Superior temporal gyrus (tissue), 1 donor: ENCODE data around the gene GRAMD1B.
"Not testable (repeated sequence)": the region's sequence is repeated elsewhere in the genome, so short reads cannot be mapped to it uniquely, and the experiment has no call there.

Experiments
- DNase-seq: peaks from one replicate; pipeline ENCODE4 v3.0.0-alpha.2; 2016; ENCODE audit errors: extremely low spot score

The GRAMD1B gene

GRCh38 chr11:123443851-123444623 is 14.0 kb downstream of the GRAMD1B start:
- DNase-seq = no peak

DNA sequence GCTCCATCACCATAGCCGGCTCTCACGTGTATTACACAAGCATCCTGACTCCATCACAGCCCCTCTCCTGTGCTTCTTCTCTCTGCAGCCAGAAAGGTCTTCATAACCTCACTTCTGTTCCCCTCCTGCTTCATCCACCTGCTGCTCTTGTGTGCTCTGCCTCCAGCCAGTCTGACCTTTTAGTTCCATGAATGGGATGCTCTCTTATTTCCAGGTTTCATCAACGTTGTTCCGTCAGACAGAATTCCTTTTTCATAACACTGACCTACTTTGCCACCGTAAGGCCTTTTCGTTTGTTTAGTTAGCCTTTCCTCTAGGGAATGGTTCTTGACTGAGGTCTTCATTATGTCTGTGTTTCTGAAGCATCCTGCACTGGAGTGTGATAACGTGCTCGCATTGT is 18.8 kb downstream of the GRAMD1B start:
- no peak for DNase-seq

- no peak for DNase-seq
Observed at GRCh38 chr11:123449436-123449835, 19.4 kb downstream of the GRAMD1B start.

- no peak for DNase-seq
Observed at GRCh38 chr11:123450623-123451022, 20.6 kb downstream of the GRAMD1B start.

DNA sequence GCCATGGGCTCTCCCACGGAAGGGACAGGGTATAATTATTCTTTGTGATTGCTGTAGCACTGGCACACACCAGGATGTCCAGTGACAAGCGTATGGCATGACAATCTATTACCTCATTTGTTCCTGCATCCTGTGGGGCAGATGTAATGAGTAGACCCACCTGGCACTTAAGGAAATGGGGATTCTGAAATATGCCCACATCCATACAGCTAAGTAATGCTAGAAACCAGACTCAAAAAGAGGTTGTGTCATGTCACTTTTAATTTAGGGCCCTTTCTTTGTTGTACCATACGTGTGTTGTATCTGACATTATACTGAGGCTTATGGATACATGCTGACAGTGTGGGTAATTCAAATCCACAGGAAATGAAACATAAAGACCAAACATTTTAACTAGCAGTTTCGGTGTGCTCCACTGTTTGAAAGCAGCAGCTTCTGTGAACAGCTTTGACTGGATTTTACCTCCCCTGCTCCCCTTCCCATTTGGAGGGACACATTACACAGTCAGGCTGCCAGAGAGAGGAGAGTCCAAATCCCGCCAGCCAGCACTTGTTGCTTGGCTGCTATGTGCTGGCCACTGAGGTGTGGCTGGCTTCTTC is 21.2 kb downstream of the GRAMD1B start:
- no peak for DNase-seq

DNA sequence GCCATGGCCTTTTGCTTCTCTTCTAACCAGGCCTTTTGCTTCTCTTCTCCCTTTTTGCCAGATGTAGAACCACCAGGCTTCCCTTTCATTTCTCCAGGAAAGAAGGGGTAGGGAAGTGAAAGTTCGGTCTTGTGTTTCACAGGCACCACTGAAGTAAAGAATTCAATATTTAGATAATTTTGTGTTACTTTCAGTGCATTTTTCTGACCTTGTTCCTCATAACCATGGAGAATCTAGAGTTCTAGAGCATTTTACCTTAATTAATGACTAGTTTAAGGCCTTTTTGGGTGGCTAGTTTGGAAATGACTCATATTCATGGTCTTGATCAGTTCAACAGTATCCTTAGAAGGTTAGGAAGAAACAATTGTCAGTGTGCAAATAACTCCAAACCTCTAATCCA is 22.7 kb downstream of the GRAMD1B start:
- DNase-seq = no peak

DNA sequence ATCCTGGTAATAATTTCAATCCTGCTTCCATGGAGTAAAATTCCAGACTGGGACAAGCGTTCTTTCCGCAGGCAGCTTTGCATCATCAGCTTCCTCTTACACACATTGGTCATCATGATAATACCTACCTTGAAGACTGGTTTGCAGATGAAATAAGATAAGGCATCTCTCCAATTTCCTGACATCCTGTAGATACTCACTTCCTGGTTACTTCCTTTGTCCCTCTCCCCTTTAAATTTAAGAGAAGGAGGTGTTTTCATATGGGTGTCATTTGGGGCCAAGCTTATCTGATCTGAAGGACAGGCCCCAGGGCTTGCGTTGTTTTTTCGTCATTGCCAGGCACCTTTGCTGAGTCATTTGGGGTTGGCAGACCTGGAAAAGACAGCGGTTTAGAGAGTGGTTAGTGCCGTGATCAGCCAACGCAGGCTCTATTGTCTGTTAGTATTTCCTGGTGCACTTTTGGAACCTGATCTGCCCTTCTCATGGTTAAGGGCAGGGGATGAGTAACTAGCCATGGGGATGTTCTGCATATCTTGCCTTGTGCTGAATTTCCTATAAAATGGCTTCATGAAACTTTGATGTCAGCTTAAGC is 24.1 kb downstream of the GRAMD1B start:
- no peak for DNase-seq

DNA sequence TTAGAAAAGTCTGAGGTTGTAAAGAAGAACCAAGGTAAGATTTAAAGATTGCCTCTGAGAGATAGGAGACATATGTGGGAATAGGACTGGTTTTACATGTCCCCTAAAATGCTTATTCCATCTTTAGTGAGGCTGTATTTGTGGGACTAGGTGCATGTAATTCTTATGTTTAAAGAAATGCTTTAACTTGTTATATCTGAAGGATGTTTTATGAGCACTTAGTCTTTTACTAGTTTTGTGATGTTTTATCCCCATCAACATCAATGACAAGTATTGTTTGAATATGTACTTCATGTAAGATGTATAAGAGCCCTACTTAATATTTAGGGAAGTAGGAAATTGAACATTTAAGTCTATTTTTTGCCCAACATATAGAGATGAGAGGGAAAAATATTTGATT is 24.7 kb downstream of the GRAMD1B start:
- no peak for DNase-seq

GRCh38 chr11:123456448-123456847 is 26.4 kb downstream of the GRAMD1B start:
- DNase-seq = not testable (repeated sequence)

DNA sequence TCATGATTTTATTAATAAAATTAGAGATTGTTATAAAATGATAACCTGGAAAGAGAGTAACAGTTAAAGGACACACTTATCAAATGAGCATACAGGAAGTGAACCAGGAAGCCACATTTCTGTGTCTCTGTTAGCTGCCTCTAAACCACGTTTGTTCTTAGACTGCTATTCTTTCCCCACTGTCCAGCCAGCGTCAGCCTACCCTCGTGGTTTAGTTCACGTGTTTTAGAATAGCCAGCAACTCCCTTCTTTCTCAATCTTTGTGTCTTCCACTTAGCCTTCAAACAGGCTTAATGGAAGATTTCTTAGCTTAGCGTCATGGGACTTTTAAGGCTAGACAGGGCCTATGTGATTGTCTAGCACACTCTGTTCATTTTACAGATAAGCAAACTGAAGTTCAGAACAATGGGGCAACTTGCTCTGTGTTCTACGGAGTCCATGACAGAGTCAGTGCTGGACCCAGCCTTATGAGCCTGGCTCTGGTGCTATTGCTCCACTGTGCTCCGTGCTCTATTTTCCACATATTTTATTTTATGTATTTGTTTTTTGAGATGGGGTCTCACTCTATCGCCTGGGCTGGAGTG is 27.2 kb downstream of the GRAMD1B start:
- peak; percentile 39 for DNase-seq

- no peak for DNase-seq
Observed at GRCh38 chr11:123458501-123458900, 28.4 kb downstream of the GRAMD1B start.

- no peak for DNase-seq
Observed at GRCh38 chr11:123460012-123460700, 30.1 kb downstream of the GRAMD1B start.

DNA sequence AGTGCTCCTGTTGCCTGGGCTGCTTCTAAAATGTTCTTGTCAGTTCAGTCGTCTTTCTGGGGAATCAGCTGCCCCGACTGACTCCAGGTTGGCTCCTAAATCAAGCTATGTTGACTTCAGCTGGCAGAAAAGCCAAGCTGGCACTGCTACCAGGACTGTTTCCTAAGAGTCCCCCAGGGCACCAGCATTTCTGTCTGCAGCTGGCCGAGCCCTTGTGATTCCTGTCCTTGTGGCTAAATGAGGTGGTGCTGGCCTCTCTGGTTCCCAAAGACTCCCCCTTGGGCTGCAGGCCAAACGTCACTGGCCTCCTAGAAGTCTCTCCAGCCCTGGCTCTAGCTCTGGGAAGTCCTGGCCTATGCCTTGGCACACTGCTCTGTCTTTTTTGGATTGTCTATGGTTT is 31.1 kb downstream of the GRAMD1B start:
- DNase-seq = no peak

GRCh38 chr11:123465667-123466066 is 35.6 kb downstream of the GRAMD1B start:
- DNase-seq = not testable (repeated sequence)

- DNase-seq = not testable (repeated sequence)
Observed at GRCh38 chr11:123466172-123466571, 36.1 kb downstream of the GRAMD1B start.

DNA sequence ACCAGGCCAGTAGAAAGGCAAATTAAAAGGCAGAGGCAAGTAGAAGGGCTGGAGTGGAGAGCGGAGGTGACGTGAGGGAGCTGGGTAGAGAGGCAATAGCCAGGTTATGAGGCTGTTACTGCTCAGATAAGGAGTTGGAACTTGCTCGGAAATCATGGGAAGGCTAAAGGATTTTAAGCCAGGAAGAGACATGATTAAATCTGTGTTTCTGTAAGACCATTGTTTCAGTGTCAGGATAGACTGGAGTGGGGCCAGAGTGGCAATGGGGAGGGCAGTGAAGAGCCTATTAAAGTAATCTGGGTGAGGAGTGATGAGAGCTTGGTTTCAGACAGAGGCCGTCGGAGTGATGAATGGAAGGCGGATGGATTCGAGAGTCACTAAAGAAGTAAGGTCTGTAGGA is 39.0 kb downstream of the GRAMD1B start:
- DNase-seq = no peak

DNA sequence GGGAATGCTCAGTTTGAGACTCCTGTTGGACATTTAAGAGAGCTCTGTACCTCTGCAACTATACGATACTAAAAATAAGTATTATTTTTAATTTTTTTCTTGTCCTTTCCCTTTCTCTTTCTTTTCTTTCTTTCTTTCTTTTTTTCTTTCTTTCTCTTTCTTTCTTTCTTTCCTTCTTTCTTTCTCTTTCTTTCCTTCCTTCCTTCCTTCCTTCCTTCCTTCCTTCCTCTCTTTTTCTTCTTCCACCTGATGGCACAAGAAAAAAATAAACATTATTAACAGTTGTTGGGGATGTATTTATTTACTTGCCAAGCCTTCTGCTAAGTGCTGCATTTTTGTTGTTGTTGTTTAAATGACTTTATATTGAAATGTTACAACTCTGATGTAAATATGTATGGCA is 39.5 kb downstream of the GRAMD1B start:
- DNase-seq = no peak

GRCh38 chr11:123470842-123471241 is 40.8 kb downstream of the GRAMD1B start:
- no peak for DNase-seq

DNA sequence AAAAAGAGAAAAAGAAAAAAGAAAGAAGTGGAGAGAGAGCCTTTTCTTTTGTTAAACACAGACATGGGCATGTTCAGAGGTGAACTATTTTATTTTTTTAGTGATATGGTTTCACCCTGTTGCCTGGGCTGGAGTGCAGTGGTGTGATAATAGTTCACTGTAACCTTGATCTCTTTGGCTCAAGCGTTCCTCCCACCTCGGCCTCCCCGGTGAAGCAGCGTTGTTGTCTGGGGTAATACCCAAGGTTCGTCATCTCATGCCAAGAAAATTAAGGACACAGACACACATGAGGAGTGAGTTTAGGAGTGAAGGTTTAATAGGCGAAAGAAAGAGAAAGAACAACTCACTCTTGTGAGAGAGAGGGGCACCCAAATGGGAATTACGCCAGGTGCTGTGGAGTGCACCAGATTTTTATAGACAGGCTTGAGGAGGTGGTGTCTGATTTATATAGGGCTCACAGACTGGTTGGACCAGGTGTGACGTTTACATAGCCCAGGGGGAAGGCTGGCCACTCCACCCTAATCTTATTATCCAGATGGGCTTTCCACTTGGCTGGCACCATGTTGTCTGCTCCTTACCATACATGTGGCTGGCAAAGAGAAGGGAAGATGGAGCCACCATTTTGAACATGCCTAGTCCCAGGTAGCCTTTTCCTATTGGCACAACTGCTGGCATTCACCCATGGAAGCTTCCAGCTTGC is 42.3 kb downstream of the GRAMD1B start:
- DNase-seq = no peak

- DNase-seq = no peak
Observed at GRCh38 chr11:123473941-123474677, 44.0 kb downstream of the GRAMD1B start.

- no peak for DNase-seq
Observed at GRCh38 chr11:123474994-123475393, 44.9 kb downstream of the GRAMD1B start.
